Hepatocyte (in vitro differentiated cells): ENCODE results near the gene MAFF. TPM values are rescaled to one million over a fixed set of nuclear protein-coding genes. Genes with fewer than 3 reads are reported as not detected.
A peak's percentile ranks its signal among the peaks of the same experiment; 100 is the strongest.
"Not testable (repeated sequence)": the region's sequence is repeated elsewhere in the genome, so short reads cannot be mapped to it uniquely, and the experiment has no call there.

Source experiments
- DNase-seq: peaks from one replicate; pipeline ENCODE4 v3.0.0-alpha.2; 2016; ENCODE audit warnings: low spot score
- H2AFZ ChIP-seq: fragments of 200-600 bp; sonication (generic); 2 replicates; pipeline ENCODE4 v1.6.0; 2016; ENCODE audit warnings: antibody characterized with exemption, mild to moderate bottlenecking
- H3K27ac ChIP-seq: fragments of 200-600 bp; sonication (generic); 2 replicates; pipeline ENCODE4 v1.5.1; 2016; ENCODE audit warnings: mild to moderate bottlenecking
- H3K27me3 ChIP-seq: fragments of 200-600 bp; sonication (generic); 2 replicates; pipeline ENCODE4 v1.6.1; 2016
- H3K36me3 ChIP-seq: fragments of 200-600 bp; sonication (generic); replicated peaks from 2 replicates; pipeline ENCODE4 v1.5.1; 2016; ENCODE audit warnings: low read depth; ENCODE audit not compliant: insufficient read depth
- H3K4me1 ChIP-seq: fragments of 200-600 bp; sonication (generic); 2 replicates; pipeline ENCODE4 v1.5.1; 2016; ENCODE audit warnings: mild to moderate bottlenecking, moderate library complexity; ENCODE audit not compliant: insufficient read depth
- H3K4me2 ChIP-seq: fragments of 200-600 bp; sonication (generic); 2 replicates; pipeline ENCODE4 v1.6.0; 2016
- H3K4me3 ChIP-seq: fragments of 200-600 bp; sonication (generic); 2 replicates; pipeline ENCODE4 v1.5.1; 2016; ENCODE audit warnings: mild to moderate bottlenecking
- H3K79me2 ChIP-seq: fragments of 200-600 bp; sonication (generic); 2 replicates; pipeline ENCODE4 v1.6.0; 2017; ENCODE audit warnings: mild to moderate bottlenecking
- H3K9me2 ChIP-seq: fragments of 200-600 bp; sonication (generic); replicated peaks from 2 replicates; pipeline ENCODE4 v1.6.0; 2017; ENCODE audit warnings: mild to moderate bottlenecking; ENCODE audit not compliant: insufficient read depth
- H3K9me3 ChIP-seq: fragments of 200-600 bp; sonication (generic); 2 replicates; pipeline ENCODE4 v1.5.1; 2016; ENCODE audit warnings: low read depth, mild to moderate bottlenecking
- H4K20me1 ChIP-seq: fragments of 200-600 bp; sonication (generic); 2 replicates; pipeline ENCODE4 v1.6.0; 2016; ENCODE audit warnings: mild to moderate bottlenecking; ENCODE audit not compliant: insufficient read depth, poor library complexity, severe bottlenecking
- EZH2 ChIP-seq: fragments of 200-600 bp; sonication (generic); IDR thresholded peaks from 2 replicates; pipeline ENCODE4 v1.6.1; 2016; ENCODE audit warnings: antibody characterized with exemption, mild to moderate bottlenecking, borderline replicate concordance
- EZH2phosphoT487 ChIP-seq: fragments of 200-600 bp; sonication (generic); IDR thresholded peaks from one replicate; pipeline ENCODE4 v1.6.1; 2018; ENCODE audit warnings: antibody characterized with exemption, mild to moderate bottlenecking, low read depth, moderate library complexity; ENCODE audit not compliant: unreplicated experiment, severe bottlenecking
- WGBS: methylation state at CpG from one replicate; pipeline ENCODE4 v1.1.6; 2016; ENCODE audit warnings: low lambda C conversion rate; ENCODE audit errors: missing lambda C conversion rate; 5-methylcytosine and 5-hydroxymethylcytosine counted together
- polyA plus RNA-seq: library from polyadenylated mRNA; unstranded; fragments of >200 nt; fragmentation: Nextera tagmentation; extraction: Ambion mirVana; gene quantifications from 2 replicates; pipeline ENCODE4 v1.2.1, GENCODE V29; 2016
- total RNA-seq: library from RNA; depleted of rRNA; stranded (reverse); fragments of >200 nt; gene quantifications from 2 replicates; pipeline ENCODE4 v1.2.3, GENCODE V29; 2014
- TF ChIP-seq, protein P1 (sequence below): fragments of 200-600 bp; sonication (generic); IDR thresholded peaks from 2 replicates; pipeline ENCODE4 v1.5.1; 2016; ENCODE audit warnings: antibody characterized with exemption, mild to moderate bottlenecking; ENCODE audit not compliant: poor library complexity

Gene MAFF
- total and polyA plus RNA-seq, 2 experiments from 2014 or later, result 67.2 to 70.4 TPM

DNA sequence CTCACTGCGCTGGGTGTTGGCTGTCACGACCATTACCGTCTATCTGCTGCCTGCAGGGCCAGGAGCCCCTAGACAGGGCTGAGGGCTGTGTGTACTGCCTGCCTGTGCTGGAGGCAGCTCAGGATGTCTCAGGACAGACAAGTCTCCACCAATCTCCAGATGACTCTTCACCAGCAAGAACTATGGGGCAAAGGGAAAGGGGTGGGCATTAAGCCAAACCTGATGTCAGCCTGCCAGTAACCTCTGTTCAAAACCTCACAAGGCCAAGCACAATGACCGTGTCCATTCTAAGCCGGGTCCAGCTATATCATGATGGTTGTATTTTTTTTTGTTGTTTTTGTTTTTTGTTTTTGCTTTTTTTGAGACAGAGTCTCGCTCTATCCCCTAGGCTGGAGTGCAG is 31.6 kb downstream of the MAFF start:
- no peaks in the 10 kb centered on the region for H3K27me3 ChIP-seq
- peaks cover 16% of the 10 kb centered on the region for H3K79me2 ChIP-seq
- no peak overlapping the region for H2AFZ ChIP-seq
- no peaks in the 10 kb centered on the region for H3K9me3 ChIP-seq
- H4K20me1 ChIP-seq, result no peaks in the 10 kb centered on the region
- 95% methylated on average over 6 of the region's 6 CpGs for WGBS
- no peak overlapping the region for H3K27ac ChIP-seq
- H3K4me2 ChIP-seq, result no peak overlapping the region
- H3K36me3 ChIP-seq, result no peaks in the 10 kb centered on the region
- no peaks in the 10 kb centered on the region for H3K9me2 ChIP-seq
- no peak for TF ChIP-seq EZH2phosphoT487
- no peak for TF ChIP-seq EZH2
- H3K4me3 ChIP-seq, result no peak overlapping the region
- DNase-seq, result no peak
- peaks cover 8% of the 10 kb centered on the region for H3K4me1 ChIP-seq

DNA sequence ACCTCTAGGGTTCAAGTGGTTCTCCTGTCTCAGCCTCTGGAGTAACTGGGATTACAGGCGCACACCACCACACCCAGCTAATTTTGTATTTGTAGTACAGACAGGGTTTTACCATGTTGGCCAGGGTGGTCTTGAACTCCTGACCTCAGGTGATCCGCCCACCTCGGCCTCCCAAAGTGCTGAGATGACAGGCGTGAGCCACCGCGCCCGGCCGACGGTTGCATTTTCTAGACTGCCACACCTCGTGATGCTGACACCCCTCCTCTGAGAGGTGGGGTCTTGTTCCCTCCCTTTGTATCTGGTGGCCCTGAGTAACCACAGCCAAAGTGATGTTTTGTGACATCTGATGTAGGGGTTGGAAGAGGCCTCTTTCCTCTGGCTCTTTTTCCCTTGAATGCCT is 32.1 kb downstream of the MAFF start:
- peaks cover 16% of the 10 kb centered on the region for H3K79me2 ChIP-seq
- 95% methylated on average over 8 of the region's 10 CpGs for WGBS
- H4K20me1 ChIP-seq, result not testable (repeated sequence)

DNA sequence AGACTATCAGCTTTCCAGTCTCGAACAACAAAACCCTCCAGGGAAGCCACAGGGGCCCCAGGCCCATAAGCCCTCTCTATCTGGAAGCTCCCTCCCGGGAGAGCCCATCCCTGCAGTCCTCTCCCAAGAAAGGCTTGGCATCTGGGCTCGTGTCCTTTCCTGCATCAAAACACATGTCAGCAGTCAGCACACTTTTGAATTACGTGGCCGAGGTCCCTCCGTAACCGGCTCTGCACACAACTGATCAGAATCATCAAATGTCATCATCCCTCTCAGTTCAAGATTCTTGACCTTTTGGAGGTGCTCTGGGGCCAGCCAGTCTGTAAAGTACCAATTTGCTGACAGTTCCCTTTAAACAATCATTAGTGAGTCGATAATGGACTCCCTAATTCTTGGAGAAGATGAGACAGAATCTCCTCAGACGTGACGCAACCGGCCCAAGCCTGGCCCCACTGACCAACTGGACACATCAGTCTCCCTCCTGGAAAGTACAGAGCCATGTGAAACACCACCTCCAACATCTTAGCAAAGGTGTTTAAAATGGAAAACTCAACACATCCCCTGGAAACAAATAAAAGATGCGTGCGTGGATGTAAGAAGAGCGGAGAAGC is 33.6 kb downstream of the MAFF start:
- H3K4me1 ChIP-seq, result peaks cover 19% of the 10 kb centered on the region
- TF ChIP-seq EZH2, result no peak
- no peak for TF ChIP-seq EZH2phosphoT487
- TF ChIP-seq, protein P1, sequence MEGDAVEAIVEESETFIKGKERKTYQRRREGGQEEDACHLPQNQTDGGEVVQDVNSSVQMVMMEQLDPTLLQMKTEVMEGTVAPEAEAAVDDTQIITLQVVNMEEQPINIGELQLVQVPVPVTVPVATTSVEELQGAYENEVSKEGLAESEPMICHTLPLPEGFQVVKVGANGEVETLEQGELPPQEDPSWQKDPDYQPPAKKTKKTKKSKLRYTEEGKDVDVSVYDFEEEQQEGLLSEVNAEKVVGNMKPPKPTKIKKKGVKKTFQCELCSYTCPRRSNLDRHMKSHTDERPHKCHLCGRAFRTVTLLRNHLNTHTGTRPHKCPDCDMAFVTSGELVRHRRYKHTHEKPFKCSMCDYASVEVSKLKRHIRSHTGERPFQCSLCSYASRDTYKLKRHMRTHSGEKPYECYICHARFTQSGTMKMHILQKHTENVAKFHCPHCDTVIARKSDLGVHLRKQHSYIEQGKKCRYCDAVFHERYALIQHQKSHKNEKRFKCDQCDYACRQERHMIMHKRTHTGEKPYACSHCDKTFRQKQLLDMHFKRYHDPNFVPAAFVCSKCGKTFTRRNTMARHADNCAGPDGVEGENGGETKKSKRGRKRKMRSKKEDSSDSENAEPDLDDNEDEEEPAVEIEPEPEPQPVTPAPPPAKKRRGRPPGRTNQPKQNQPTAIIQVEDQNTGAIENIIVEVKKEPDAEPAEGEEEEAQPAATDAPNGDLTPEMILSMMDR, result no peak
- WGBS, result 82% methylated on average over 14 of the region's 14 CpGs

More for the DNA sequence above, 32.1 kb downstream of the MAFF start:
- not testable (repeated sequence) for H3K27ac ChIP-seq, H3K9me3 ChIP-seq, DNase-seq, H3K36me3 ChIP-seq, H3K9me2 ChIP-seq, H3K4me2 ChIP-seq, H3K27me3 ChIP-seq, H3K4me3 ChIP-seq, H2AFZ ChIP-seq
- peaks cover 12% of the 10 kb centered on the region for H3K4me1 ChIP-seq

DNA sequence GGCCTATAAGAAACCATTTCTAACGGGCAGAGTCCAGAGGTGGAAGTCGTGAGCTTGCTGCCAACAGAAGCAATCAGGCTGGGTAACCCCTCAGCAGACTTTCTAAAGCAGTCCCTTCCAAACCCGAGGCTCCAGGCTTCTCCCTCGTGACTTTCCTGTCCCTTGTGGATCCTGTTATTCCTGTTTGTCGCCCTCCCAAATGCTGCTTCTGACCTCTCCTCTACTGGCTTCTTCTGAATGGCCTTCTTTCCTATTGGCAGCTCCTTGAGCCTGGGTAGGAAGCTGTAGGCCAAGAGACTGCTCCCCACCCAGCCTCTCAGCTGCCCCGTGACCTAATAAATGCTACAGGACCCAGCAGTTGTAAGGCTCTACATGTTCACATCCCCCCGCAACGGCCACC is 35.0 kb downstream of the MAFF start:
- H3K4me3 ChIP-seq, result no peak overlapping the region

More for the DNA sequence above, 33.6 kb downstream of the MAFF start:
- H3K27me3 ChIP-seq, result no peaks in the 10 kb centered on the region
- H3K9me2 ChIP-seq, result no peaks in the 10 kb centered on the region
- H3K36me3 ChIP-seq, result no peaks in the 10 kb centered on the region
- H4K20me1 ChIP-seq, result no peaks in the 10 kb centered on the region
- no peak for DNase-seq
- H3K27ac ChIP-seq, result no peak overlapping the region
- H3K79me2 ChIP-seq, result peaks cover 16% of the 10 kb centered on the region
- no peak overlapping the region for H2AFZ ChIP-seq
- H3K9me3 ChIP-seq, result no peaks in the 10 kb centered on the region
- H3K4me3 ChIP-seq, result no peak overlapping the region
- H3K4me2 ChIP-seq, result no peak overlapping the region

More for the DNA sequence above, 35.0 kb downstream of the MAFF start:
- H4K20me1 ChIP-seq, result no peaks in the 10 kb centered on the region
- peak overlapping the region; percentile 12 for H3K27ac ChIP-seq
- DNase-seq, result no peak
- WGBS, result 80% methylated on average over 8 of the region's 8 CpGs
- peaks cover 19% of the 10 kb centered on the region for H3K4me1 ChIP-seq
- no peaks in the 10 kb centered on the region for H3K27me3 ChIP-seq
- no peak overlapping the region for H3K4me2 ChIP-seq
- H3K9me2 ChIP-seq, result no peaks in the 10 kb centered on the region
- peaks cover 16% of the 10 kb centered on the region for H3K79me2 ChIP-seq
- no peaks in the 10 kb centered on the region for H3K36me3 ChIP-seq
- TF ChIP-seq, protein P1, result no peak
- no peak for TF ChIP-seq EZH2phosphoT487
- no peak for TF ChIP-seq EZH2
- H3K9me3 ChIP-seq, result no peaks in the 10 kb centered on the region
- H2AFZ ChIP-seq, result no peak overlapping the region
